Measurements from ENCODE around the gene HHAT.

GRCh38 chr1:210687582-210688279 is 359.0 kb downstream of the HHAT start:
- TF ChIP-seq CTCF (IDR thresholded peaks at IDR 0.05) = no peak
- TF ChIP-seq ZFX (IDR thresholded peaks at IDR 0.05; ENCODE audit: borderline replicate concordance) = no peak

Data from 22Rv1 (cell line).